GM21737 (cell line): ENCODE results near the gene CXCL9.
"Not testable (repeated sequence)": the region's sequence is repeated elsewhere in the genome, so short reads cannot be mapped to it uniquely, and the experiment has no call there.

Source experiments
- ATAC-seq: cut with Tn5 transposase; IDR thresholded peaks from one replicate; pipeline ENCODE4 v1.9.1; 2021; ENCODE audit warnings: mild to moderate bottlenecking, moderate library complexity; ENCODE audit not compliant: unreplicated experiment

The CXCL9 gene

GRCh38 chr4:76007089-76007862, at the start of gene CXCL9:
Gene CXCL9, minus strand, starts transcription at chr4:76007509. Its CDS starts 60 bp downstream, at chr4:76007449.
- no peak for ATAC-seq

DNA sequence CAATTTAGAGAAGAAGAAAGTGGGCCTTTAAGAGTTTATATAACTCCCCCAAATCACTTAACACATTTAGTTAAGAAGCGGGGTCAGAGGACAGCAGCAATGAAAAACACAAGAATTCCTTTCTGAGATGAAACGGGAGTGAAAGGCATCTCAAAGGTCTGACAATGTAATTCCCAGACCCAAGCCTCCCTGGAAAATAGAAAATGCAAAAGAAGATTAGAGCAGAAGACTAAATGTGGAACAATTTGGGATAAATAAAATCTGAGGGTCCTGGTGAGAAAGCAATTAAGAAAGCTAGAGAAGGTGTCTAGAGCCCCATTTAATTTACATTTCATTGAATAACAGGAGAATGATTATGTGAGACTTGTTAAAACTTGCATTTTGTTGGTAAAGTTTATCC, 48.1 kb upstream of the CXCL9 start:
- ATAC-seq, result no peak

DNA sequence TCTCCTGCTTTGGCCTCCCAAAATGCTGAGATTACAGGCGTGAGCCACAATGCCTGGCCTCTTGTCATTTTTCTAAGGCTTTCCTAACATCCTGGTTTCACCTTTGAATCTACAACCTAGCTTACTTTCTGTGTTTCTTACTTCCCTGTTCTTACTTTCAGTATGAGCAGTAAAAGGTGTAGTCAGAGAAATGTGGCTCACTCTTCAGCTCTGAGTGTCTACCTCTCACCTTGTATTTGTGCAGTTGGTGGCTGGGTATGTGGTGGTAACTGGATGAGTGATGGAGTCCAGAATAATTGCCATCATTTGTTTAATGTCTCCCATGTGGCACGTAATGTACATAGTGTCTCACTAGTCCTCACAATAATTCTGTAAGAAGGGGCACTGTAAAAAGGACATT, 47.7 kb upstream of the CXCL9 start:
- ATAC-seq, result peak; percentile 94

- no peak for ATAC-seq
These were observed 46.4 kb upstream of the CXCL9 start for GRCh38 chr4:76053730-76054129.

GRCh38 chr4:76050560-76051050, 43.3 kb upstream of the CXCL9 start:
- not testable (repeated sequence) for ATAC-seq

GRCh38 chr4:76049860-76050416, 42.6 kb upstream of the CXCL9 start:
- ATAC-seq, result not testable (repeated sequence)

DNA sequence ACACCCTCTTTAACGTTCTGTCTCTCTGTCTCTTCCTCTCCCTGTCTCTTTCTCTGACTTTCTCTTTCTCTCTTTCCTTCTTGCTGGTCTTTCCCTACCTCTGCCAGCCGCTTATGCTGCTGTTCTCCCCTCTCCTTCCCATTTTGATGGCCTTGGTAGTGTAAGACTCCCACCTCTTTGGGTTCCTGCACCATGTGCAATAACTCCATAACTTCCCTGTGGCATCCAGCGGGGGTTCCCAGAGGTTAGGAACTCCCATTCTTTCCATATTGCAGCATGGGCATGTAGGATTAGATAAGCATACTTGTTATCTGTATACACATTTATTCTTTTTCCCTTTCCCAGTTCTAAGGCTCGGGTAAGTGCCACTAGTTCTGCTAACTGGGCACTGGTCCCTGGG, 37.4 kb upstream of the CXCL9 start:
- ATAC-seq, result not testable (repeated sequence)

- not testable (repeated sequence) for ATAC-seq
These were observed 36.0 kb upstream of the CXCL9 start for GRCh38 chr4:76043306-76043705.

- not testable (repeated sequence) for ATAC-seq
These were observed 35.1 kb upstream of the CXCL9 start for GRCh38 chr4:76042241-76042998.

- ATAC-seq, result no peak
These were observed 29.5 kb upstream of the CXCL9 start for GRCh38 chr4:76036855-76037254.

- ATAC-seq, result no peak
These were observed 28.6 kb upstream of the CXCL9 start, which contains the start of gene CXCL11 for GRCh38 chr4:76035799-76036380. Gene CXCL11, minus strand, starts transcription at chr4:76036070. Its CDS starts 83 bp downstream, at chr4:76035987.

GRCh38 chr4:76035141-76035540, 27.8 kb upstream of the CXCL9 start:
- no peak for ATAC-seq

DNA sequence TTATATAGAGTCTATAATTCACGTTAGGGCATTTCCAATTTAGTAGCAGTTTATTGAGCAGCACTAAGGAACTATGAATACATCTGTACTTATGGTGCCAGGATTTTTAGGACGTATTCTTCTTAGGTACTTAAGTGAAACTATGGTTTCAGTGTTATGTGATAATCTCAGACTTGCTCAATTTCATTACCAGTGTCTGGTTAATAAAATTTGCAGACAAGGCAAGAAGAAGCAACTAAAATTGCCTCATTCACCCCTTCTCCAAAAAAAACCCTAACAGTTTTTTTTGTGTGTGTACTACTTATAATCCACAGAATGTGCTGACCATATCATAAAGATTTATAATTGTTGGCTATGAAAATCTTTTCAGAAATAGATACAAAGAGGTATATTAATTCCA, 22.0 kb upstream of the CXCL9 start:
- no peak for ATAC-seq

GRCh38 chr4:76028350-76028765, 21.0 kb upstream of the CXCL9 start:
- no peak for ATAC-seq

GRCh38 chr4:76024065-76024464, 16.8 kb upstream of the CXCL9 start:
- ATAC-seq, result no peak

DNA sequence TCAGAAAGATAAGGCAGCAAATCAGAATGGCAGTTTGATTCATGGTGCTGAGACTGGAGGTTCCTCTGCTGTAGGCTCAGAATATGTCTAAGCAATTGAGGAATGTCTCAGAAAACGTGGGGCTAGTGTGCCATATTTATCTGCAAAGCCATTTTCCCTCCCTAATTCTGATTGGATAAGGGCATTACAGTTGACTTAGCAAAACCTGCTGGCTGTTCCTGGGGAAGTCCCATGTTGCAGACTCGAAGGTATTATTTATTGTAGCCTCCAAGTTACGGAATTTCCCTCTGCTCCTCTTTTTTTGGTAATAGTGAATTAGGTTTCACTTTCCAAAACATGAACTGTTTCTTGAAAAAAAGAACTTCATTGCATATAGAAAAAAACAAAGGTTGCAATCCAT, 16.1 kb upstream of the CXCL9 start, which contains the start of gene CXCL10:
Gene CXCL10 (minus strand): TSS at position 109 of the 400 bp plus-strand sequence. CDS start 66 bp downstream, at position 43.
- ATAC-seq, result no peak

DNA sequence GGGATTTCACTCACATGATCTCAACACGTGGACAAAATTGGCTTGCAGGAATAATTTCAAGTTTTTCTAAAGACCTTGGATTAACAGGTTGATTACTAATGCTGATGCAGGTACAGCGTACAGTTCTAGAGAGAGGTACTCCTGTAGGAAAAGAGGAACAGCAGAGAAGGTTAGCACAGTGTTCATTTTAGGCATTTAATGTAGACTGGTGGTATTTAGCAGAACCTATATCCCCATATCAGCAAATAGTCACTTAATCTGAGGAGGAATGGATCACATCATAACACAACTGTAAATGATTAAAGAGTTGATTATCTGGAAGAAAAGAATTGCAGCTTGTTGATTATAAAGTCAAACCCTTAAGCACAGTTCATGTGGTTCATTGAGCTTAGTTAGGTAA, 15.4 kb upstream of the CXCL9 start:
- no peak for ATAC-seq

DNA sequence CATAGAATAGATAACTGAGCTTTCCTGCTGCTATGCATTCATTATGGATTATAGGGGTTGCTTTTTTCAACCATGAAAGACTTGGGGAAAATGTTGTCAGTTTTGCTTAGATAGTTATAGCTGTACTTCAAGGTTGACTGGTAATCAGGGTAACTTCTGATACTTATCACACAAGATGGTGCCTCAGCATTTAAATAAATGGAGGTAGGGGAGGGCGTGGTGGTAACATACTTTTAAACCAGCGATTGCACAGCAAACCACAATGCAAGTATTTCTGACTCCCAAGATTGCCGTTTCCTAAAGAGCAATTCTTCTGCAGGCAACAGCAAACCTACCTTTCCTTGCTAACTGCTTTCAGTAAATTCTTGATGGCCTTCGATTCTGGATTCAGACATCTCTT, 14.7 kb upstream of the CXCL9 start:
- ATAC-seq, result no peak

GRCh38 chr4:76017056-76017686, 9.9 kb upstream of the CXCL9 start:
- no peak for ATAC-seq

- peak; percentile 48 for ATAC-seq
These were observed 9.1 kb upstream of the CXCL9 start for GRCh38 chr4:76016393-76016792.

GRCh38 chr4:76013540-76013939, 6.2 kb upstream of the CXCL9 start:
- ATAC-seq, result no peak
